Posterior cingulate gyrus (tissue), 11 donors: ENCODE results near the gene AP4S1.
"Not testable (repeated sequence)": the region's sequence is repeated elsewhere in the genome, so short reads cannot be mapped to it uniquely, and the experiment has no call there.

Source experiments
- DNase-seq, 10 donors: peaks; one replicate each; pipeline versions ENCODE4 v3.0.0 to v3.0.0-alpha.2; 2020 to 2021; ENCODE audit warnings: mixed read lengths in 3 of 10
- intact Hi-C: fragments of 100-400 bp; cut with DNase I; formaldehyde crosslinking; loops from one replicate; pipeline ENCODE4 v1.15.1; 2023

The AP4S1 gene

DNA sequence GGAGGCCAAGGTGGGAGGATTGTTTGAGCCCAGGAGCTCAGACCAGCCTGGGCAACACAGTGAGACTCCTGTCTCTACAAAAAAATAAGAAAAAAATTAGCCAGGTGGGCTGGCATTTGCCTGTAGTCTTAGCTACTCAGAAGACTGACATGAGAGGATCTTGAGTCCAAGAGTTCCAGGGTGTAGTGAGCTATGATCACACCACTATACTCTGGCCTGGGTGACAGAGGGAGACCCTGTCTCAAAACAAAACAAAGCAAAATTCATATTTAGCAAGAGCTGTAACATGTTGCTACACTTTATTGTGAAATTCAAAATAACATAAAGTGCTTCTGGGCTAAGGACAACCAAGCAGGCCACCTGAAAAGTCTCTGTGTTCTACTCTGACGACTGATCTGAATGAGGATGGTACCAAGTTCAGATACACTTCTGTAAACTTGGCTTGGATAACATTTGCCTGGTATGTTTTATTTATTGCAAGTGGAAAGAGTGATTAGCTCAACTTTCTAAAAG is 12.3 kb downstream of the AP4S1 start:
- intact Hi-C loops: no loop called here
- DNase-seq: no peak

- DNase-seq: no peak
- intact Hi-C loops: no loop called here
Measured at GRCh38 chr14:31038521-31039166, 13.2 kb downstream of the AP4S1 start.

DNA sequence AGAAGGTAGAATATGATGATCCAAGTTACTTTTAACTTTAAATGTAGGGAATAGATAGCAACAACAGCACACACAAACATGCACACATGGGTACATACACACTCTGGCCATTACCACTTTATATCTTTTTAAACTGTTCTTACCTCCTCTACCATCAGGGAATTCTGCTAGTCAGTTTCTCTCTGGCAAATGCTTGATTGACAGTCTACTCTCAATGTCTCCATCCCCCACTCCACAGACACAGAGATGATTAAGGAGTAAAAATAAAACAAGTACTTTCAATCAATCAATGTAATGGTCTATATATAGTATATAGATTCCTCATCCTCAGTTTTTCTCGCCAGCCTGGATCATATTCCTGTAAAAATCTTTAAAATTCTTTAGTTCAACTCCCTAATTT is 16.9 kb downstream of the AP4S1 start:
- no peak for DNase-seq
- intact Hi-C loops: no loop called here

DNA sequence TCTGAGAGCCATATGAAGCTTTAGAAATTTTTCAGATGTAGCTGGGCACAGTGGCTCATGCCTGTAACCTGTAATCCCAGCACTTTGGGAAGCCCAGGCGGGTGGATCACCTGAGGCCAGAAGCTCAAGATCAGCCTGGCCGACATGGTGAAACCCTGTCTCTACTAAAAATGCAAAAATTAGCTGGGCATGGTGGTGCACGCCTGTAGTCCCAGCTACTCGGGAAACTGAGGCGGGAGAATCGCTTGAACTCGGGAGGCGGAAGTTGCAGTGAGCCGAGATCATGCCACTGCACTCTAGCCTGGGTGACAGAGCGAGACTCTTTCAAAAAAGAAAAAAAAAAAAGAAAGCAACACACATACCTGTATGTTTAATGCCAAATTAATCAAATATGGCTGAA is 17.4 kb downstream of the AP4S1 start:
- DNase-seq: peak in 1 of 10 donors; percentile 51
- intact Hi-C loops: not testable (repeated sequence)

DNA sequence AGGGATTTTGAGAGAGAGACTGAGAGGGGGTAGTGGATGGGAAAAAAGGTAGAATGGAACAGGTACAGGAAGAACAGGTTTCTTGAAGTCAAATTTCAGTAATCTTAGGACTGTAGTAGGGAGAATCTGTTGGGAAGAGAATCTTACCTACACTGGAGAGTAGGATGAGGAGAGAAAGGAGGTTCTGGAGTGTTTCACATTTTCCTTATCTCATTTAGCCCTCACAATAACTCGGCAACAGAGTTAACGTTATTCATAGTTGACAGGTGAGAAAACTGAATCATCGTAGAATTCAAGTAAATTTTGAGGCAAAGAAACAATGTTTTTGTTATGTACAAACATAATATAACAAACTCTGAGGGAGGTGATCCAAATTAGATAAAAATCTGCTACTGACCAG is 17.9 kb downstream of the AP4S1 start:
- intact Hi-C loops: no loop called here
- DNase-seq: no peak

DNA sequence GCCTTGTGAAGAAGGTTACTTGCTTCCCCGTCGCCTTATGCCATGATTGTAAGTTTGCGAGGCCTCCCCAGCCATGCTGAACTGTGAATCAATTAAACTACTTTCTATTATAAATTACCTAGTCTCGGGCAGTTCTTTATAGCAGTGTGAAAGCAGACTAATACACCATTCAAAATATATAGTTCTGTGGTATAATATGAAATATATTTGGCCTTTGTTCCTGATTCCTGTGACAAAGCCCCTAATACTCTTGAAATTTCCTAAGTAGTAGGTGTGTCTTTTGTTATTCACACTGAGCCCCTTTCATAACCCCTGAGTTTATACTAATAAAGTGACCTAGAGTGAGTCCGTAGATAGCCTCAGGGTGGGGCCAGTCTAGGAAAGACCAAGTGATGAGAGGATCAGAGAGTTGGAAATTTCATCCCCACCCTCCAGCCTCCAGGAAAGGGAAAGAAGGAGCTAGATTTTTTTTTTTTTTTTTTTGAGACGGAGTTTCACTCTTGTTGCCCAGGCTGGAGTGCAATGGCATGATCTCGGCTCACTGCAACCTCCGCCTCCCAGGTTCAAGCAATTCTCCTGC is 20.1 kb downstream of the AP4S1 start:
- DNase-seq: no peak
- intact Hi-C loops: no loop called here

GRCh38 chr14:31047503-31047902 is 22.1 kb downstream of the AP4S1 start:
- DNase-seq: no peak
- intact Hi-C loops: no loop called here

DNA sequence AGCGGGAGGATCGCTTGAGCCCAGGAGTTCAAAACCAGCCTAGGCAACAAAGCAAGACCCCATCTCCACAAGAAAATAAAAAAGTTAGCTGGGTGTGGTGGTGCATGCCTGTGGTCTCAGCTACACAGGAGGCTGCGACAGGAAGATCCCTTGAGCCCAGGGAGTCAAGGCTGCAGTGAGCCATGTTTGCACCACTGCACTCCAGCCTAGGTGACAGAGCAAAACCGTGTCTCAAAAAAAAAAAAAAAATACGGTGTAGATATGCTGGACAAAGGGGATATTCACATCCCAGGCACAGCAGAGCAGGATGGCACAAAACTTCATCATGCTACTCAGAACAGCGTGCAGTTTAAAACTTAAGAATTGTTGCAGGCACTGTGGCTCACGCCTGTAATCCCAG is 25.6 kb downstream of the AP4S1 start:
- intact Hi-C loops: no loop called here
- no peak for DNase-seq

- intact Hi-C loops: no loop called here
- DNase-seq: no peak
Measured at GRCh38 chr14:31051511-31051910, 26.1 kb downstream of the AP4S1 start.

DNA sequence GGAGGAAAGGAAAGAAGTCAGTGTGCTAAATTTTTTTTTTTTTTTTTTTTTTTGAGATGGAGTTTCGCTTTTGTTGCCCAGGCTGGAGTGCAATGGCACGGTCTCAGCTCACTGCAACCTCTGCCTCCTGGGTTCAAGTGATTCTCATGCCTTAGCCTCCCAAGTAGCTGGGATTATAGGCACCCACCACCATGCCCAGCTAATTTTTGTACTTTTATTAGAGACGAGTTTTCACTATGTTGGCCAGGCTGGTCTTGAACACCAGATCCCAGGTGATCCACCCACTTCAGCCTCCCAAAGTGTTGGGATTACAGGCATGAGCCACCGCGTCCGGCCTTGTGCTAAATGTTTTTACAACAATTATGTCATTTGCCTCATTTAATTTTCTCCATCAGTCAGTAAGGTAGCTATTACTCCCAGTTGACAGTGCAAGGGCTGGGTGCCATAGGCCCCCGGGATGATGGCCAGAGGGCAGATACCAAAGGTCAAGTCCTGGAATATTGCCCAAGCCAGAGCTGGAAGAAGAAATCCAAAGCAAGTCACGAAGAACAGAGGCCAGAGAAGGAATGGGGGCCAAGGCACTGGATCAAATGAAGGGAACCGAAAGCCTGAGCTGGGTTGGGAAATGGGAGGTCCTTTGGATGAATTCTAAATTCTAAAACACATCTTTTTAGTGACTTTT is 27.6 kb downstream of the AP4S1 start:
- peak in 1 of 10 donors; percentile 47 for DNase-seq
- intact Hi-C loops: not testable (repeated sequence)

DNA sequence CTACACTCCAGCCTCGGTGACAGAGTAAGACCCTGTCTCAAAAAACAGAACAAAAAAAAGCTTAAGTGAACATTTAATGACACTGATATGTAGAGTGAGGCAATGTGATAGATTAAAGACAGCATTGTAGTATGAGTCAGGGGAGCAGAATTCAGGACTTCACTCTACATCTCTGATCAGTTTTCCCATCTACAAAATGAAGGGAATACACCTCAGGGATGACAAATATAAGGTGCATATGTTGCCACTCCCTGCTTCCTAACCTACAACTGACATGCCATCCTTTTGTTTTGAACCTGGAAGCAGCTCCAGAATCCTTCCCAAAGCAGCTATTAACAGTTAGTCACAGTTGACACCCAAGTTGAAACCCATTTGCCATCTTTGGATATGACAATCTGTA is 31.6 kb downstream of the AP4S1 start:
- intact Hi-C loops: no loop called here
- no peak for DNase-seq

DNA sequence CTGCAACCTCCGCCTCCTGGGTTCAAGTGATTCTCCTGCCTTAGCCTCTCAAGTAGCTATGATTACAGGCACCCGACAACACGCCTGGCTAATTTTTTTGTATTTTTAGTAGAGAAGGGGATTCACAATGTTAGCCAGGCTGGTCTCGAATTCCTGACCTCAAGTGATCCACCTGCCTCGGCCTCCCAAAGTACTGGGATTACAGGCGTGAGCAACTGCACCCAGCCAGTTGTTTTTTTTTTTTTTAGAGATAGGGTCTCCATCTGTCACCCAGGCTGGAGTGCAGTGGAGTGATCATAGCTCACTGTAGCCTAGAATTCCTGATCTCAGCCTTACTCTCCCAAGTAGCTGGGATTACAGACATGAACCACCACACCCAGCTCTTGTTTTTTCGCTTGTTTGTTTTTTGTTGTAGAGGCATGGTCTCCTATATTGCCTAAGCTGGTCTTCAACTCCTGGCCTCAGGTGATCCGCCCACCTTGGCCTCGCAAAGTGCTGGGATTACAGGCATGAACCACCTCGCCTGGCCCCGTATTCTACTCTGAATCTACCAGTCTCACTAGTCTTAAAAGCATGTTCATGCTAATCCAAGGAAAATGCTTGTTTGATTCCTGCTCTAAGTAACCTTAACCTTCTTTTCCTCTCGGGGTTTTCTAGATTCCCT is 32.4 kb downstream of the AP4S1 start:
- intact Hi-C loops: no loop called here
- no peak for DNase-seq

GRCh38 chr14:31059152-31059924 is 33.9 kb downstream of the AP4S1 start:
- no peak for DNase-seq
- intact Hi-C loops: no loop called here

DNA sequence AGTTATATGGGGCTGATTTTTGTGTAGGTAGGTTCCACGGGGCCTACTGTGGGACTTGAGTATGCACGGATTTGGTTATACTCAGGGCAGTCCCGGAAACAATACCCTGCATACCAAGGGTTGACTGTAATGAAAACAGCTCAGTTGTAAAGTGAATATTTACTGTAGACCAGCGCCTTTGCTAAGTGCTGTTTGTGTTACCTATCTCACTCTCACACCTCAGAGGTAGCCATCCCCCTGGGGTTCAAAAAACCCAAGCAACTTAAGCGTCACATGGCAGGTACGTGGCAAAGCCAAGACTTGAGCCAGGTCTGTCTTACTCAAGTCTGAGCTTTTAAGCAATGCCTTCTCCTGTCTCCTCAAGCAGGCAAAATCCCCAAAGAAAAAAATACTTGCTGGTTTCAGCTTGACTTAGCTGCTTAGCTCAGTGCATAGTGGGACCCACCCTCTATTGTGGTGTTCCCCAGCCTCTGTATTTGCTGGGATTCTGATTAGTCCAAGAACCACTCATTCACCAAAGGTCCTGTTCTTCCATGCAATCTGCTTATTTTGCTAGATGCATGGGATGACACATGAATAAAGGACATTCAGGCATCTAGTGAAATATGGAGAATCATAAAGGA is 34.9 kb downstream of the AP4S1 start:
- DNase-seq: no peak
- intact Hi-C loops: no loop called here

DNA sequence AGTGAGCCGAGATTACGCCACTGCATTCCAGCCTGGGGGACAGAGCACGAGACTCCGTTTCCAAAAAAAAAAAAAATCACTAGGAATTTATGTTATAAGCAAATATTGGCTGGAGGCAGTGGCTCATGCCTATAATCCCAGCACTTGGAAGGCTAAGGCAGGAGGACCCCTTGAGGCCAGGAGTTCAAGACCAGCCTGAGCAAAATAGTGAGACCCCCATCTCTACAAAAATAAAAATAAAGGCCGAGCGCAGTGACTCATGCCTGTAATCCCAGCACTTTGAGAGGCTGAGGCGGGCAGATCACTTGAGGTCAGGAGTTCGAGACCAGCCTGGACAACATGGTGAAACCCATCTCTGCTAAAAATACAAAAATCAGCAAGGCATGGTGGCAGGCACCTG is 37.5 kb downstream of the AP4S1 start:
- DNase-seq, intact Hi-C loops: not testable (repeated sequence)

GRCh38 chr14:31068235-31068634 is 42.8 kb downstream of the AP4S1 start:
- intact Hi-C loops: no loop called here
- DNase-seq: no peak

DNA sequence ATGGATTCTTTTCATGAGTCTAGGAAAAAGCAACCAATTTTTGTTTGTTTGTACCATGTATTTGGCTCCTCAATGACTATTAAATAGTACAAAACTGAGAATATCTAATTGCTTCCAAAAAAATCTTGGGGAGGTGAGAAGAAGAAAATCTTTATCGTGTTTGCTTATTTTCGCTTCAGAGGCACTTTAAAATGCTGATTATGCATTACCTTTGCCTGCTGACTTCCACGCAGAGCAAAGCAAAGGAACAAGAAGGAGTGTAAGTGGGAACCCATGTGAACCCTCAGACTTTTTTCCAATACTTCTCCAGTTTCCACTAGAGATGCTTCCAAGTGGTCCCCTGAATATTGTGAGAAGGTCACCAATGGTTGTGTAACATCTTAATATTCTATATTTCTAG is 43.9 kb downstream of the AP4S1 start:
- no peak for DNase-seq
- intact Hi-C loops: no loop called here

DNA sequence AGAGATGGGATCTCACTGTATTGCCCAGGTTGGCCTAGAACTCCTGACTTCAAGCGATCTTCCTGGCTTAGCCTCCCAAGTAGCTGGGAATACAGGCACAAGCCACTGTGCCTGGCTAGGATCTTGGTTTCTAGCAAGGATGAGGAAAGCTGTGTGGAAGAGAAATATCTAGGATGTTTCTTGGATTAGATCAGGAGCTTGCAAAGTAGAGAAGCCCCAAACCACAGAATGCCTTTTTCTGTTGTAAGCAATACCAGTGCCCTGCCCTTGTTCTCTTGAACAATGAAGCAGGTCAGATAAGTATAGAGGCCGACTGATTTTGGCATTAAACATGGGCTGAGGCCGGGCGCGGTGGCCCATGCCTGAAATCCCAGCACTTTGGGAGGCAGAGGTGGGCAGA is 45.0 kb downstream of the AP4S1 start:
- intact Hi-C loops: no loop called here
- no peak for DNase-seq

GRCh38 chr14:31071151-31071550 is 45.7 kb downstream of the AP4S1 start:
- intact Hi-C loops: no loop called here
- DNase-seq: no peak

GRCh38 chr14:31075144-31075543 is 49.7 kb downstream of the AP4S1 start:
- DNase-seq: no peak
- intact Hi-C loops: no loop called here
